Measurements from ENCODE around the gene MUS81. TPM values are rescaled to one million over a fixed set of nuclear protein-coding genes. Genes with fewer than 3 reads are reported as not detected.

Gene MUS81
- total and polyA plus RNA-seq, 2 of the 13 experiments (the other 11 are each of a cell fraction or from before 2014, with no cell fraction given): 25.6 to 30.2 TPM

- TF ChIP-seq KLF13 (CRISPR knock-in tag; IDR thresholded peaks at IDR 0.05): no peak
- TF ChIP-seq ZNF749 (CRISPR knock-in tag; IDR thresholded peaks at IDR 0.05; ENCODE audit: borderline replicate concordance): no peak
- no peak for TF ChIP-seq ZNF563 (CRISPR knock-in tag; IDR thresholded peaks at IDR 0.05)
- no peak for TF ChIP-seq TERF1 (CRISPR knock-in tag; IDR thresholded peaks at IDR 0.05)
- TF ChIP-seq U2AF2 (IDR thresholded peaks at IDR 0.05; ENCODE audit: low read depth, low read length): no peak
- no peak for TF ChIP-seq JDP2 (CRISPR knock-in tag; IDR thresholded peaks at IDR 0.05; ENCODE audit: borderline replicate concordance)
- peak; percentile 58; the same call in 1 of the 2 replicates for TF ChIP-seq SMAD3 (CRISPR knock-in tag; IDR thresholded peaks at IDR 0.05)
- TF ChIP-seq ARID3A (IDR thresholded peaks at IDR 0.05; ENCODE audit: low read depth, low read length): no peak
- no peak for TF ChIP-seq SOX6 (IDR thresholded peaks at IDR 0.05)
- no peak for TF ChIP-seq SOX6 (CRISPR knock-in tag; IDR thresholded peaks at IDR 0.05)
- TF ChIP-seq STAT6 (CRISPR knock-in tag; IDR thresholded peaks at IDR 0.05; ENCODE audit: borderline replicate concordance): no peak
- no peak for TF ChIP-seq CEBPB (IDR thresholded peaks at IDR 0.05; ENCODE audit: borderline replicate concordance, low read depth, low read length)
- no peak for TF ChIP-seq RXRA (CRISPR knock-in tag; IDR thresholded peaks at IDR 0.05)
- no peak for TF ChIP-seq LCORL (IDR thresholded peaks at IDR 0.05)
- TF ChIP-seq LCORL (CRISPR knock-in tag; IDR thresholded peaks at IDR 0.05): no peak
- TF ChIP-seq ZNF496 (CRISPR knock-in tag; IDR thresholded peaks at IDR 0.05; ENCODE audit: insufficient replicate concordance): no peak
- TF ChIP-seq NR2C2 (CRISPR knock-in tag; IDR thresholded peaks at IDR 0.05; ENCODE audit: borderline replicate concordance): no peak
- TF ChIP-seq ARNT2 (CRISPR knock-in tag; IDR thresholded peaks at IDR 0.05; ENCODE audit: low read depth): no peak
- no peak for TF ChIP-seq CCDC6 (CRISPR knock-in tag; IDR thresholded peaks at IDR 0.05)
- TF ChIP-seq ISX (CRISPR knock-in tag; conservative IDR thresholded peaks at IDR 0.05): no peak
- peak; percentile 25; the same call in 1 of the 2 replicates for TF ChIP-seq ELF1 (CRISPR knock-in tag; IDR thresholded peaks at IDR 0.05)
- TF ChIP-seq ZNF282 (IDR thresholded peaks at IDR 0.05; ENCODE audit: partially characterized antibody): no peak
- no peak for TF ChIP-seq BATF2 (CRISPR knock-in tag; IDR thresholded peaks at IDR 0.05)
- no peak for TF ChIP-seq ZNF83 (CRISPR knock-in tag; IDR thresholded peaks at IDR 0.05; ENCODE audit: borderline replicate concordance)
- TF ChIP-seq ZNF17 (CRISPR knock-in tag; IDR thresholded peaks at IDR 0.05): no peak
- no peak for TF ChIP-seq ZNF367 (CRISPR knock-in tag; IDR thresholded peaks at IDR 0.05; ENCODE audit: borderline replicate concordance)
- no peak for TF ChIP-seq CHCHD3 (CRISPR knock-in tag; IDR thresholded peaks at IDR 0.05)
Measured at GRCh38 chr11:65884716-65885092, 24.5 kb downstream of the MUS81 start (continued).

Measured in HepG2 (cell line).